ENCODE data around the gene DCST1.

Gene DCST1

GRCh38 chr1:155070721-155071569 is 37.3 kb downstream of the DCST1 start:
- peak; percentile 38 to 43 for DNase-seq (ENCODE audit: low read depth in 2 of 2, low spot score in 1 of 2)

DNA sequence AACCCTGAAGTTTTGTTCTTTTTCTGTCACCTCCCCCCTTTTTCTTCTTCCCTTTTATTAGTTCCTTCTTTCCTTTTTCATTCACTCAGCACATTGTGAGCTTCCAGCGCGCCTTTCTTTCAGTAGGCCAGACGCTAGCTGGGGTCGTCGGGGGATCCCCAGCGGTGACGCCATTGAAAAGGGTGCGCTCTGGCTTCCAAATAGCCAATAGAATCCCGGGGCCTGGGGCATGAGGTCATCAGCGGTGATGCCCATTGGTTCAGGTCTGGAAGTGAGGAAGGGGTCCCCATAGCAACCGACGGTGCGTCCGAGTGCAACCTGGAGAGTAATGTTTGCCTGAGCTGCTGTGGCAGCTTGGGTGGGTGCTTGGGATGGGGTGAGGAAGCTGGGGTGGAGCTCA is 38.1 kb downstream of the DCST1 start:
- no peak for DNase-seq (ENCODE audit: low read depth in 2 of 2, low spot score in 1 of 2)

DNA sequence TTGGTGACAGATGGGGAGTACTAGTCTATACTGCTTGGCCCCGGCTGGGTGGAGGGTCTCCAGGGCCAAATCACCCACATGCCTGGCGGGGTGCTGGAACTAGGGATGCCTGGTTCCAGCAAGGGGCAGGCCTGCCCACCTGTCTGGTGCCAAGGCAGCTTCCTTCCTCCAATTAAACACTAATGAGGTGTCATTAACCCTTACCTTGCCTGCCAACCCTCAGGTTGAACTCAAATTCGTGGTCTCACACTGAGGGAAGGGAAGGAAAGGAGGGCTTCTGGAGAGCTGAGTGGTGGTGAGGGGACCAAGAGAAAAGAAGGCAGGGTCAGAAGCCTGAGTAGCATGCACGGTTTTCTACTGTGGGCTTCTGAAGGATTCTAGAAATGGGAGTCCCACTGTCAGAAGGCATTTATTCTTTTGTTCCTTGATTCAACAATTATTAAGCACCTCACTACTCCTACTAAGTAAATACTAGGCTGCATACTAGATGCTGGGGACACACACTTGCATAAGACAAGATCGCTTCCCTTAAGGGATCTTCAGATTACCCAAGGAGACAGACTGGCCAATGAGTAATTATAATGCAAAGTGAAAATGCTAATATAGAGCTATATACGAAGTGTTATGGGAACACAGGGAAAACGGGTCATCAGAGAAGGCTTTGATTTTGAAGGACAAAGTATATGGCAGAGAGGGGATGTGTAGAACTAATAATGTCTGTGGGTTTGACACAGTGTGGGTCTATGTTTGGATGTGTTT is 39.1 kb downstream of the DCST1 start:
- DNase-seq (ENCODE audit: low read depth in 2 of 2, low spot score in 1 of 2), result no peak

DNA sequence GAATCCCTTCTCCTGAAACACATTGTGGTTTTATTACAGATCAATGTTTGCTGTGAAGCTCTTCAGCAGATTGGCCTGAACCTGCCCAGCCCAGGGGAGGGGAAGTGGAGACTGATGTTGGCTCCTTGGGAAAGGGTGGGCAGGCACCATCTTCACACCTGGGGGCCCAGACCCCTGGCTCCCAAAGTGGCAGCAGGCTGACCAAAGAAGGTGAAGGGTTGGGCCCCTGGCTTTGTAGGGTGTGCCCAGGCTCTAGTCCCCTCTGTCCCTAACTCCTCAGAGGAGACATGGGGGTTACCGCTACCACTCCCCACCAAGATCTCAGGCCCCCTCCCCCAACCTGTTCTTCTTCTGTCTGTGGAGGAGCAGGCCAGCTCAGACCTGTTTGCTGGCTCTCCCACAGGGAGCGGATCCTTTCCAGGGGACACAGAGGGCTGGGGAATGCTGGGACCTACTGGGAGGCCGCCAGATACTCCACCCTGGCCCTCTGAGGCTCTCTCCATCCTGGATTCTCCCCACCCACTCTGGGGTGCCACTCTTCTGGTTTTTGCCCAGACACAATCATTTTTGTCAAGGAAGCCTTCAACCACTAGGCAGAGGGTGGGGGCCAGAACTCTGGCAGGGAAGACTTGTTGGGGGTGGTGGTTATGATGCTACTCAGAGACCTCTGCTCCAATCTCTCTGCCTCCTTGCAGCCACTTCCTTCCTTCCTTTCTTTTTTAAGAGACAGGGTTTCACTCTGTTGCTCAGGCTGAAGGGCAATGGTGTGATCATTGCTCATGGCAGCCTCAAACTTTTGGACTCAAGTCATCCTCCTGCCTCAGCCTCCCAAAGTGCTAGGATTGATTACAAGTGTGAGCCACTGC is 40.0 kb downstream of the DCST1 start:
- DNase-seq (ENCODE audit: low read depth in 2 of 2, low spot score in 1 of 2), result no peak

DNA sequence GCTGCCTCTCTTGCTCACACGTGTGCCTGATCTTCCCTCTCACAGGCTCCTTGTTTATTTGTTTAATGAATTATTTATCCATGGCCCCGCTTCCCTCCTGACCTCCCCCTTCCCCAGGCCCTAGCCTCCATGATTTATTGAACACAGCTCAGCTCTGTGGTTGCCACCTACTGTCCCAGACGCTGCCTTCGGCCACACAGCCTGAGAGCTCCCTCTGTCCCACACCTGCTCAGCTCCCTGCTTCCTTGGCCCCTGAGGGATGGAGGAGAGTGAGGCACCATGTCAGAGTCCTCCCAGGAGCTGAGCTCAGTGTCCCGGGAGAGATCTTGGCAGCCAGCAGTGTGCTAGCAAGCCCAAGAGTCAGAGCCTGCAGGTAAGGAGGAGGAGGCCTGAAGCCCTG is 41.9 kb downstream of the DCST1 start:
- DNase-seq (ENCODE audit: low read depth in 2 of 2, low spot score in 1 of 2), result no peak

GRCh38 chr1:155076371-155076770 is 42.7 kb downstream of the DCST1 start:
- DNase-seq (ENCODE audit: low read depth in 2 of 2, low spot score in 1 of 2), result no peak

DNA sequence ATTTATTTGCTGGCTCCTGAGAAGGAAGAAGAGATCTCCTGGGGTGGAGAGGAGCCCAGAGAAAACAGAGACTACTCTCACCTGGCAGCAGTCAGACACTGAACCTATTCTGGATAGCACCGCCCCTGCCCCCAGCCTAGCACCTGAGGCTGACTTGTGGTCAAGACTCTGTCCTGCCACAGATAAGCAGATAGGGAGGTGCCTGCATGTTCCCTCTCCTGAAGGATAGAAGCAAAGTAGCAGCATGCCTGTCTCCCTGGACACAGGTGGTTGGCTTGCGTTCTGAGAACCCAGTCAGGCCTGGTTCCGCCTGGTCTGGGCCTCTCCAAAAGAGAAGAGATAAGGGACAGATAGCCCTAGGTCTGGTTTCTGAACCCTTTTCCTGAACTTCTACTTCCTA is 43.7 kb downstream of the DCST1 start:
- DNase-seq (ENCODE audit: low read depth in 2 of 2, low spot score in 1 of 2), result no peak

- DNase-seq (ENCODE audit: low read depth in 2 of 2, low spot score in 1 of 2), result no peak
Measured at GRCh38 chr1:155077758-155078445, 44.3 kb downstream of the DCST1 start.

DNA sequence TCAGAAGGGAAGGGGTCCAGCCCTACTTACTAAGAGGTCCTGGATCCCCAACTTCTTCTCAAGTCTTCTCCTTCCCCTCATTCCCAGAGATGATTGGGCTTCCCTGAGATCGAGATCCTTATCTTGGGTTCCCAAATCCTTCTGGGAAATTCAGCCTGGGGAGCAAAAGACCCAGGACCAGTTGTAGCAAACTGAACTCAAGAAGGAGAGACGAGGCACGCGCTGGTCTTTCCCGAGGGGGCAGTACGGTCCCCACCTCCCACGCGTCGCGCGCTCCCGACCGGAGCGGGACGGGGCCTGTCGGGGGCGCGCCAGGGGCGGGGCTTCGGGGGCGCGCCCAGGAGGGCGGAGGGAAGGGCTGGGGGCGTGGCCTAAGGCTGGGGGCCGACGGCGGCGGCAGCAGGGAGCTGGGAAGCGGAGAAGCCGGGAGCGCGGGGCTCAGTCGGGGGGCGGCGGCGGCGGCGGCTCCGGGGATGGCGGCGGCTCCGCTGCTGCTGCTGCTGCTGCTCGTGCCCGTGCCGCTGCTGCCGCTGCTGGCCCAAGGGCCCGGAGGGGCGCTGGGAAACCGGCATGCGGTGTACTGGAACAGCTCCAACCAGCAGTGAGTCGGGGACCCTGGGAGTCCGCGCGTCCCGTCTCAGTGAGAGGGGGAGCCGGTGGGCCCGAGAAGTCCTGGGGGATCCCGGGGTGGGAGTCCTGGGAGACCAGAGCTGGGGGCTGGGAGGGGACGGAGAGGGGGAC is 45.0 kb downstream of the DCST1 start, which contains the start of gene EFNA3:
TSS of gene EFNA3 (plus strand) at position 369 of the 741 bp plus-strand sequence. CDS start at position 474, 105 bp downstream.
- DNase-seq (ENCODE audit: low read depth in 2 of 2, low spot score in 1 of 2), result no peak

DNA sequence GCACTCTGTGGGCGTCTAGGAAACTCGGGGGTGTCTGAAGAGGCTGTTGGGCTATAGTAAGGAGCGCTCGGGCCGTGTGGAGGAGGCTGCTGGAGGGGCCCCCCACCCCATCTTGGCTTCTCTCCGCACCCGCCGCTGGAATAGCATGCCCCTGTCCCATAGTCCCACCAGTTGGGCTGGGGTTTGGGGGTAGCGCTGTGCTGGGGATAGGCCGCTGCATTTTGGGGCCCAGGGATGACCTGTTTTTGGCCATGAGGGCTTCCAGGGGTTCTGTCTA is 45.5 kb downstream of the DCST1 start:
- DNase-seq (ENCODE audit: low read depth in 2 of 2, low spot score in 1 of 2), result no peak

GRCh38 chr1:155079487-155080311 is 46.1 kb downstream of the DCST1 start:
- DNase-seq (ENCODE audit: low read depth in 2 of 2, low spot score in 1 of 2), result no peak

DNA sequence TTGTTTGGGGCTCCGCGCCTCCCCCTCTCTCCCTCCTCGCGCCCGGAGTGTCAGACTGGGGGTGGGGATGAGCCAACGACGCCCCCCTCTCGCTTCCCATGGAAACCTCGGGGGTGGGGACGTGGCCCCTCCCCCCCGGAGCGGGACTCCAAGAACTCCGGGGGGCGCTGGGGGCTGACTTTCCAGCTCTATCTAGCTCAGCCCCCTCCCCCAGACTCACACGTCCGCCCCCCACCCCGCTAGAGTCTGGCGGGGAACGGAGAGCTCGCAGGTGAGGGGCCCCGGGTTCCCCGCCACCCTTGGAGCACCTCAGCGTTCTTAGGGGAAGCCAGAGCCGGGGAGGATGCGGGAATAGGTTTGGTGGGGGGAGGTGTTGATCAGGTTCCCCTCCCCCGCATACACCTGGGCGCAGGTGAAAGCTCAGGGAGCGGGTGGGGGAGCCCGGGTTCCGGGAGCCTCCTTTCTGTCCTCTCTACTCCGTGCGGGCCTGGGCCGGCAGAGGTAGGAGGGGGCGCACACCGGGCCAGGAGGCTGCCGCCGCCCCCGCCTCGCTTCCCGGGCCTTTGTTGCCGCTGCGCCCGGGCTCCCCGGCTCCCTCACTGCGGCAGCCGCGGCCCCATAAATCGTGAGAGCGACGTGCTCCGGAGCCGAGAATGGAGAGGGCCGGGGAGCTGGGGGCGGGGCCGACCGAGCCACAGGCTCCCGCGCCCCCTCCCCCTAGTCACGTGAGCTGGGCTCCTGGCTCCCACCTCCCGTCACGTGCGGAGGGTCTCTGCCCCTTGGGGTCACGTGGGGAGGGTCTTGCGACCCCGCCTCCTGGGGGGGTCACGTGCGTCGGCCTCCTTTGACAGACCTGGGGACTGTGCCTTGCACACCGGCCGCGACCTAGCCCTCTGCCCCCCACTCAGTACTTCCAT is 46.9 kb downstream of the DCST1 start:
- no peak for DNase-seq (ENCODE audit: low read depth in 2 of 2, low spot score in 1 of 2)

DNA sequence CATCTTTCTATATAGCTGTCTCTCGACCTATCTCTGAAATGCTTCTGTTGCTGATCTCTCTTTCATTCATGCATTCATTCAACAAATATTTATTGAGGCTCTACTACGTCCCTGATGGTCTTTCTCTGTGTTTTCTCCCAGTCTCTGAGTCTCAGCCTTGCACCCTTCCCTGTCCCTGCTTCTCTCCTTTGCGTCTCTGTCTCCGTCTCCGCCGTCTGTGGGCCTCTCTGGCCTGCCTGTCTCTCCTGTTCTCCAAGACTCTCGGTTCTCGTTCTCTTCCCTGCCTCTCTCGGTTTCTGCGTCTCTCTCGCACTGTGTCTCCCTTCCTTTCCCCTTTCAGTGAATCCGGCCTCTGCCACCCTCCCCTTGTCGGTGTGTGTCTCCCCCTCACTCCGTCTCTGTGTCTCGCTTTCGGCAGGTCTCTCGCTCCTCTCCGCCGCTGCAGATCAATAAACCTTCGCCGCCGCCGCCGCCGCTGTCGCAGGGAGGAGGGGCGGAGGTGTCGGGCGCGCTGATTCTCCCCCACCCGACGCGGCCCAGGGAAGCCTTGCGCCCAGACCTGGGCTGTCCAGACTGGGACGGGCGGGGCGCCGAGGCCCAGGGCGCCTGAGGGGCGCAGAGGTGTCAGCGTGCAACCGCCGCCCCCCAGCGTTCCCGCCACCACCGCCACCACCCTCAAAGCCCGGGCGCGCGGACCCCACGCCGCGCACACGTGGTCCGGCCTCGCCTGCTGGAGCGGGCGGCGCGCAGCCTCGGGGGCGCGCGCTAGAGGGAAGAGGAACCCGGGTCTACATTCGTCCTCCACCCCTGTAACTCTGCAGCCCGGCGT is 48.1 kb downstream of the DCST1 start:
- no peak for DNase-seq (ENCODE audit: low read depth in 2 of 2, low spot score in 1 of 2)

GRCh38 chr1:155082301-155083051 is 48.9 kb downstream of the DCST1 start:
- no peak for DNase-seq (ENCODE audit: low read depth in 2 of 2, low spot score in 1 of 2)

DNA sequence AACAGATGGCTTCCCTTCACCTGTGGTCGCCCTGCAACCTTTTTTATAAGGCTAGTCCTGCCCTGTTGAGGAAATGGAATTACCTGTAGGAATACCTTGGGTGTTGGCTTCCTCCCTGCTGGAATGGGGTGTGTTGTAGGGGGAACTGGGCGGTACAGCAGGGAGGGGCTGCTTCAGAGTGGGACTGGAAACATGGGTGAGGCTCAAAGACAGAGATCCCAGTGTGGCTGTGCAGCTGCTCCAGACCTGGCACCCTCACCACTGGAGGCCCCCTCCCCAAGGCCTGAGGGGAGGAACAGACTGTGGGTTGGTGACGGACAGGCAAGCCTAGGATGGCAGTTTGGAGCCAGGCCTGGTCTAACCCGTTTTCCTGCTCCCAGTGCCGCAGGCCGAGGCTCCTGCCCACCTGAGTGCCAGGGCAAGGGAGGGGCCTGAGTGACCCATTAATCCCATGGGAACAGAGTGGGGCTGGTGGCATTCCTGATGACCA is 49.5 kb downstream of the DCST1 start:
- no peak for DNase-seq (ENCODE audit: low read depth in 2 of 2, low spot score in 1 of 2)

- DNase-seq (ENCODE audit: low read depth in 2 of 2, low spot score in 1 of 2), result no peak
Measured at GRCh38 chr1:155083865-155084721, 50.5 kb downstream of the DCST1 start.

All from stimulated activated CD8-positive, alpha-beta memory T cell treated with anti-CD3 and anti-CD28 coated beads, Interleukin-4, amount 100 ng/mL, for 4 hours (primary cell).